Measurements from ENCODE around the gene CTDSPL2.

Gene CTDSPL2

GRCh38 chr15:44565387-44566154 lies 138.1 kb downstream of the CTDSPL2 start:
- TF ChIP-seq ZFX (IDR thresholded peaks at IDR 0.05) (no peak), CTCF (conservative IDR thresholded peaks at IDR 0.05) (no peak)
- no peak overlapping the region for H3K27ac ChIP-seq

GRCh38 chr15:44566155-44566540 lies 138.7 kb downstream of the CTDSPL2 start:
- TF ChIP-seq ZFX (IDR thresholded peaks at IDR 0.05) (no peak), CTCF (conservative IDR thresholded peaks at IDR 0.05) (no peak)
- no peak overlapping the region for H3K27ac ChIP-seq

- no peak overlapping the region for H3K27ac ChIP-seq
Measured at GRCh38 chr15:44568338-44568737, 140.9 kb downstream of the CTDSPL2 start.

GRCh38 chr15:44569316-44569715 lies 141.9 kb downstream of the CTDSPL2 start:
- H3K27ac ChIP-seq = no peak overlapping the region
- TF ChIP-seq ZFX (IDR thresholded peaks at IDR 0.05) (no peak), CTCF (conservative IDR thresholded peaks at IDR 0.05) (no peak)

More at GRCh38 chr15:44568338-44568737, 140.9 kb downstream of the CTDSPL2 start:
- TF ChIP-seq ZFX (IDR thresholded peaks at IDR 0.05) (no peak), CTCF (conservative IDR thresholded peaks at IDR 0.05) (no peak)

- no peak for TF ChIP-seq ZFX (IDR thresholded peaks at IDR 0.05)
- TF ChIP-seq CTCF (conservative IDR thresholded peaks at IDR 0.05) = no peak
- H3K27ac ChIP-seq = no peak overlapping the region
Measured at GRCh38 chr15:44570361-44570760, 142.9 kb downstream of the CTDSPL2 start.

GRCh38 chr15:44573386-44573785 lies 146.0 kb downstream of the CTDSPL2 start:
- TF ChIP-seq ZFX (IDR thresholded peaks at IDR 0.05) (no peak), CTCF (conservative IDR thresholded peaks at IDR 0.05) (no peak)
- no peak overlapping the region for H3K27ac ChIP-seq

- no peak overlapping the region for H3K27ac ChIP-seq
- no peak for TF ChIP-seq ZFX (IDR thresholded peaks at IDR 0.05)
- TF ChIP-seq CTCF (conservative IDR thresholded peaks at IDR 0.05) = no peak
Measured at GRCh38 chr15:44574734-44575133, 147.3 kb downstream of the CTDSPL2 start.

Measured in C4-2B (cell line).